Stimulated activated CD8-positive, alpha-beta memory T cell treated with anti-CD3 and anti-CD28 coated beads, Interleukin-12 subunit alpha, Interleukin-12 subunit beta, amount 100 ng/mL, for 4 hours (primary cell): Measurements from ENCODE around the gene MPPE1.
A peak's percentile ranks its signal among the peaks of the same experiment; 100 is the strongest.
"Not testable (repeated sequence)": the region's sequence is repeated elsewhere in the genome, so short reads cannot be mapped to it uniquely, and the experiment has no call there.

Experiments
- DNase-seq: peaks from one replicate; pipeline ENCODE4 v3.0.0-alpha.2; 2020; ENCODE audit warnings: low read depth

Gene MPPE1

GRCh38 chr18:11908182-11909060, at the start of gene MPPE1:
TSS of gene MPPE1 (minus strand) at chr18:11908317. CDS start at chr18:11897264, 11,053 bp downstream.
- DNase-seq, result peak; percentile 75

GRCh38 chr18:11957636-11958035, 49.5 kb upstream of the MPPE1 start:
- no peak for DNase-seq

- DNase-seq, result no peak
Observed at GRCh38 chr18:11956371-11957308, 48.5 kb upstream of the MPPE1 start.

GRCh38 chr18:11955239-11956029, 47.3 kb upstream of the MPPE1 start:
- DNase-seq, result no peak

- DNase-seq, result no peak
Observed at GRCh38 chr18:11953113-11953512, 45.0 kb upstream of the MPPE1 start.

- no peak for DNase-seq
Observed at GRCh38 chr18:11951390-11951851, 43.3 kb upstream of the MPPE1 start.

- no peak for DNase-seq
Observed at GRCh38 chr18:11950824-11951223, 42.7 kb upstream of the MPPE1 start.

GRCh38 chr18:11948852-11949523, 40.9 kb upstream of the MPPE1 start:
- no peak for DNase-seq

- peak; percentile 27 for DNase-seq
Observed at GRCh38 chr18:11947214-11948191, 39.4 kb upstream of the MPPE1 start.

GRCh38 chr18:11946756-11947155, 38.6 kb upstream of the MPPE1 start:
- DNase-seq, result no peak

- DNase-seq, result not testable (repeated sequence)
Observed at GRCh38 chr18:11945834-11946659, 37.9 kb upstream of the MPPE1 start.

GRCh38 chr18:11944786-11945185, 36.7 kb upstream of the MPPE1 start:
- DNase-seq, result no peak

GRCh38 chr18:11944252-11944651, 36.1 kb upstream of the MPPE1 start:
- no peak for DNase-seq

GRCh38 chr18:11943551-11943950, 35.4 kb upstream of the MPPE1 start:
- no peak for DNase-seq

- DNase-seq, result no peak
Observed at GRCh38 chr18:11940956-11941355, 32.8 kb upstream of the MPPE1 start.

GRCh38 chr18:11937874-11938478, 29.9 kb upstream of the MPPE1 start:
- DNase-seq, result peak; percentile 38

GRCh38 chr18:11932393-11932792, 24.3 kb upstream of the MPPE1 start:
- no peak for DNase-seq

- DNase-seq, result no peak
Observed at GRCh38 chr18:11927497-11927896, 19.4 kb upstream of the MPPE1 start.
